ENCODE measurements around the gene MYBBP1A.

Gene MYBBP1A

GRCh38 chr17:4497101-4497824 is 57.9 kb downstream of the MYBBP1A start:
- no peak for TF ChIP-seq CTCF (conservative IDR thresholded peaks at IDR 0.05; ENCODE audit: low read length)
- DNase-seq (ENCODE audit: low read depth), result peak; percentile 34
- no peak overlapping the region for H3K4me3 ChIP-seq (ENCODE audit: low read length)

DNA sequence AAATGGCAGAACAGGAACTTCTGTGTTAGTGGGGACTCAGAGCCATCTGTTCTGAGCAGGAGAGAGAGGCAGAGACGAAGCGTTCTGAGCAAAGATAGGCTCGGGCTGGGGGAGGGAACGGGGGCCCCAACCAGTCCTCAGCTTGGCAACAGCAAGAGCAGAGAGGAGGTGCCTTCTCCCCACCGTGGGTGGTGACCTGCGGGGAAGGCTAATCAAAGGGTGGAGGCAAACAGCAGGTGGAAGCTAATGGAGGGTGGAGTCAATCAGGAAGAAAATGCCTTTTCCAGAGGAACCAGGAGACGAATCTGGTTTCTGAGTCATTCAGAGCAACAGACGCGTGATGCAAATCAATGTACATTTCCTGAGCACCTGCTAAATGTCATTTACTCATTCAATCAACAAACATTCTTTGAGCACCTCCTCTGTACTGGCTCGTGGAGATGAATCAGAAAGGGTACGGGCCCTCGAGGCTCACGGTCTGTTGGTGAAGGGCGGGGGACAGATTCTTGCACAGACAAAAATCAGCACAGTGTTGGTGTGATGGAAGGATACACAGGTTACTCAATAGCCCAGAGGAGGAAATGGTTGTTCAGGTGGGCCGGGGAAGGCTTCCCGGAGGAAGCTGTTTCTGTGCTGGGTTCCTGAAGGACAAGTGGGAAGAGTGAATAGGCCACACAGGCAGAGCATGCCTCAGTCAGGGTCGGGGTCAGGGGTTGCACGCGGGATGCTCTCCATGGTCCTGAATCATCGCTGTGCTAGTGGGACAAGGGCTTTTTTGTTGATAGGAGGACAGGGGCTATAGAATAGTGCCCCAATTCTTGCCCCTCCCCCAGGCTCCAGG is 62.2 kb downstream of the MYBBP1A start:
- DNase-seq (ENCODE audit: low read depth), result no peak
- TF ChIP-seq CTCF (conservative IDR thresholded peaks at IDR 0.05; ENCODE audit: low read length), result no peak

GRCh38 chr17:4490637-4491061 is 64.5 kb downstream of the MYBBP1A start:
- TF ChIP-seq CTCF (conservative IDR thresholded peaks at IDR 0.05; ENCODE audit: low read length), result no peak
- DNase-seq (ENCODE audit: low read depth), result no peak
- H3K4me3 ChIP-seq (ENCODE audit: low read length), result no peak overlapping the region

More for the DNA sequence above, 62.2 kb downstream of the MYBBP1A start:
- H3K4me3 ChIP-seq (ENCODE audit: low read length), result no peak overlapping the region

DNA sequence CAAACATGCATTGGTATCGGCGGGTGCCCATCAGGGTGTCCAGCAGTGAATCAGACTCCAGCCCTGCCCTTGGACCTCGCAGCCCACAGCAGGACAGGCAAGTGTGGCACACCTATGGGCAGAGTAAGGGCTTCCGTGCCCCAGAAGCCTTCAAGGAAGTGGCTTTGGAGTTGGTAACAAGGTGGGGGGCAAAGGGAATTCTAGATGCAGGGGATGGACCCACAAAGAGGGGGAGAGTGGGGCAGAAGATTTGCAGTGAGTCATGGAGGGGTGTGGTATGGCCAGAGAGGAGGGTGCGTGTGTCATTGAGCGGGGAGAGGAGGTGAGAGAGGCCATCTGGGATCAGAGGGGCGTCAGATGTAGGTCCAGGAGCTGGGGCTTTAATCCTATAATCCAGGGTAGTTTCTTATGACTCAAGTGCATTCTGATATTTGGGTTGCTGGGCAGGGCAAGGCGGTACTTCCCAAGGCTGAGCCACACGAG is 65.0 kb downstream of the MYBBP1A start:
- no peak overlapping the region for H3K4me3 ChIP-seq (ENCODE audit: low read length)
- TF ChIP-seq CTCF (conservative IDR thresholded peaks at IDR 0.05; ENCODE audit: low read length), result no peak
- no peak for DNase-seq (ENCODE audit: low read depth)

DNA sequence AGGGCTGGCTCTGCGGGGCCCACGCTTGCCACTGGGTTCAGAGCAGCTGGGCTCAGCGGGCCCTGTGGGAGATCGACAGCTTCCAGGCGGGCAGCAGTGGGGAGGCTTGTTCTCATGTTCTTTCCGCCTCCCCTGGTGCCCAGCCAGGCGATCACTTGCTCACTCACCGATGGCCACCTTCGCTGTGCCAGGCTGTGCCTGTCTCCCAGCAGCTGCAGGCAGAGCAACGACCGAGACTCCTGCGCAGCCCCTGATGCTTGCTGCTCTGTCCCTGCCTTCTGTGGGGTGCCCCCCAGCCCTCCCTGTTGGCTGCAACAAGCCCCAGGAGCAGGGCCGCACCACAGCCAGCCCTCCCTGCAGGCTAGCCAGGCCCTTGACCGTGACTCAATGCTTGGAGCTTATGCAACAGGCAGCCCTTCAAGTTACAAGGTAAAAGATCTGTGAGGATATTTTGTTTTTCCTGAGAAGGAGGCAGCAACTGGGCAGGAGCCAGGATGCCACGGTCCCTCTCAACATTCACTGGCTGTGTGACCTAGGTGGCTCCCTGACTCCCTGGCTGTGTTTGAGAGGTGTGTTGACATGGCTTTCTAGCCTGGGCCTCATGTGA is 66.1 kb downstream of the MYBBP1A start:
- DNase-seq (ENCODE audit: low read depth), result no peak
- H3K4me3 ChIP-seq (ENCODE audit: low read length), result no peak overlapping the region
- TF ChIP-seq CTCF (conservative IDR thresholded peaks at IDR 0.05; ENCODE audit: low read length), result no peak

Measured in AG10803 (cell line).